Measurements from ENCODE around the gene KCNB1.
"Not testable (repeated sequence)": the region's sequence is repeated elsewhere in the genome, so short reads cannot be mapped to it uniquely, and the experiment has no call there.

The KCNB1 gene

GRCh38 chr20:49432550-49432949 lies 49.9 kb downstream of the KCNB1 start:
- no peak for DNase-seq

GRCh38 chr20:49431329-49431728 lies 51.1 kb downstream of the KCNB1 start:
- no peak for DNase-seq

- DNase-seq = no peak
Observed at GRCh38 chr20:49430320-49430719, 52.1 kb downstream of the KCNB1 start.

- no peak for DNase-seq
Observed at GRCh38 chr20:49427751-49428518, 54.5 kb downstream of the KCNB1 start.

GRCh38 chr20:49426873-49427272 lies 55.6 kb downstream of the KCNB1 start:
- no peak for DNase-seq

GRCh38 chr20:49426395-49426794 lies 56.1 kb downstream of the KCNB1 start:
- DNase-seq = no peak

- DNase-seq = peak; percentile 35
Observed at GRCh38 chr20:49424536-49424935, 57.9 kb downstream of the KCNB1 start.

- no peak for DNase-seq
Observed at GRCh38 chr20:49422161-49422560, 60.3 kb downstream of the KCNB1 start.

- no peak for DNase-seq
Observed at GRCh38 chr20:49420811-49421295, 61.6 kb downstream of the KCNB1 start.

GRCh38 chr20:49420292-49420691 lies 62.2 kb downstream of the KCNB1 start:
- no peak for DNase-seq

GRCh38 chr20:49419785-49420184 lies 62.7 kb downstream of the KCNB1 start:
- DNase-seq = no peak

GRCh38 chr20:49418809-49419208 lies 63.7 kb downstream of the KCNB1 start:
- no peak for DNase-seq

- no peak for DNase-seq
Observed at GRCh38 chr20:49417843-49418555, 64.5 kb downstream of the KCNB1 start.

GRCh38 chr20:49415668-49416044 lies 66.8 kb downstream of the KCNB1 start:
- DNase-seq = no peak

- DNase-seq = no peak
Observed at GRCh38 chr20:49415005-49415667, 67.3 kb downstream of the KCNB1 start.

GRCh38 chr20:49413677-49414076 lies 68.8 kb downstream of the KCNB1 start:
- no peak for DNase-seq

GRCh38 chr20:49412953-49413352 lies 69.5 kb downstream of the KCNB1 start:
- DNase-seq = no peak

GRCh38 chr20:49412254-49412653 lies 70.2 kb downstream of the KCNB1 start:
- DNase-seq = no peak

GRCh38 chr20:49411221-49411925 lies 71.1 kb downstream of the KCNB1 start:
- DNase-seq = no peak

GRCh38 chr20:49409975-49410621 lies 72.4 kb downstream of the KCNB1 start:
- DNase-seq = not testable (repeated sequence)

- DNase-seq = no peak
Observed at GRCh38 chr20:49409302-49409974, 73.0 kb downstream of the KCNB1 start.

- no peak for DNase-seq
Observed at GRCh38 chr20:49408509-49409104, 73.9 kb downstream of the KCNB1 start.

All from NCI-H446 treated with DMSO at 0.1 percent for 48 hours (cell line).